Tibial nerve (tissue), 4 donors: ENCODE measurements around the gene CCDC106. TPM values are rescaled to one million over a fixed set of nuclear protein-coding genes. Genes with fewer than 3 reads are reported as not detected.

Source experiments
- DNase-seq, 2 donors: peaks; one replicate each; pipeline ENCODE4 v3.0.0-alpha.2; 2019; ENCODE audit warnings: low spot score in 2 of 2
- H3K27ac ChIP-seq, 4 donors: fragments of 200-600 bp; sonication (generic) in 3 of 4; one replicate each; pipeline ENCODE4 v1.5.1; 2017 to 2019; ENCODE audit warnings: mild to moderate bottlenecking in 1 of 4
- H3K27me3 ChIP-seq, 2 donors: fragments of 200-600 bp; sonication (generic) in 1 of 2; one replicate each; pipeline versions ENCODE4 v1.5.1 to v1.6.0; 2017 to 2019
- H3K36me3 ChIP-seq, 3 donors: fragments of 200-600 bp; sonication (generic); one replicate each; pipeline ENCODE4 v1.5.1; 2018 to 2019
- H3K4me1 ChIP-seq, 4 donors: fragments of 200-600 bp; sonication (generic) in 3 of 4; one replicate each; pipeline ENCODE4 v1.5.1; 2017 to 2019
- H3K4me3 ChIP-seq, 4 donors: fragments of 200-600 bp; sonication (generic) in 3 of 4; one replicate each; pipeline ENCODE4 v1.5.1; 2017 to 2019; ENCODE audit warnings: mild to moderate bottlenecking in 1 of 4, moderate library complexity in 1 of 4
- H3K9me3 ChIP-seq, 4 donors: fragments of 200-600 bp; sonication (generic) in 3 of 4; one replicate each; pipeline ENCODE4 v1.5.1; 2017 to 2019
- EP300 ChIP-seq, 2 donors: sonication (generic); formaldehyde crosslinking; IDR thresholded peaks; one replicate each; pipeline ENCODE4 v1.6.1; 2017; ENCODE audit warnings: antibody characterized with exemption in 2 of 2, mild to moderate bottlenecking in 1 of 2
- POLR2A ChIP-seq, 2 donors: fragments of 450-650 bp; IDR thresholded peaks; one replicate each; pipeline ENCODE4 v1.6.1; 2017; ENCODE audit warnings: antibody characterized with exemption in 2 of 2, mild to moderate bottlenecking in 2 of 2, moderate library complexity in 2 of 2
- WGBS, 2 donors: methylation state at CpG; one replicate each; pipeline ENCODE4 v1.1.5; 2018; 5-methylcytosine and 5-hydroxymethylcytosine counted together
- total RNA-seq, 4 donors: library from RNA; depleted of rRNA; stranded (reverse); fragments of >200 nt; gene quantifications; one replicate each; pipeline ENCODE4 v1.1.0, GENCODE V29; 2016
- TF ChIP-seq, protein P1 (sequence below), 5 experiments: fragments of 200-600 bp in 3 of 5; fragments of 450-650 bp in 2 of 5; sonication (generic) in 3 of 5; IDR thresholded peaks; one replicate each; pipeline ENCODE4 v1.5.1; 2016 to 2019; ENCODE audit warnings: antibody characterized with exemption in 5 of 5, mild to moderate bottlenecking in 3 of 5, moderate library complexity in 2 of 5

The CCDC106 gene
- total RNA-seq, 4 donors from 2014 or later = 14.5 to 39.6 (median 16.1) TPM

DNA sequence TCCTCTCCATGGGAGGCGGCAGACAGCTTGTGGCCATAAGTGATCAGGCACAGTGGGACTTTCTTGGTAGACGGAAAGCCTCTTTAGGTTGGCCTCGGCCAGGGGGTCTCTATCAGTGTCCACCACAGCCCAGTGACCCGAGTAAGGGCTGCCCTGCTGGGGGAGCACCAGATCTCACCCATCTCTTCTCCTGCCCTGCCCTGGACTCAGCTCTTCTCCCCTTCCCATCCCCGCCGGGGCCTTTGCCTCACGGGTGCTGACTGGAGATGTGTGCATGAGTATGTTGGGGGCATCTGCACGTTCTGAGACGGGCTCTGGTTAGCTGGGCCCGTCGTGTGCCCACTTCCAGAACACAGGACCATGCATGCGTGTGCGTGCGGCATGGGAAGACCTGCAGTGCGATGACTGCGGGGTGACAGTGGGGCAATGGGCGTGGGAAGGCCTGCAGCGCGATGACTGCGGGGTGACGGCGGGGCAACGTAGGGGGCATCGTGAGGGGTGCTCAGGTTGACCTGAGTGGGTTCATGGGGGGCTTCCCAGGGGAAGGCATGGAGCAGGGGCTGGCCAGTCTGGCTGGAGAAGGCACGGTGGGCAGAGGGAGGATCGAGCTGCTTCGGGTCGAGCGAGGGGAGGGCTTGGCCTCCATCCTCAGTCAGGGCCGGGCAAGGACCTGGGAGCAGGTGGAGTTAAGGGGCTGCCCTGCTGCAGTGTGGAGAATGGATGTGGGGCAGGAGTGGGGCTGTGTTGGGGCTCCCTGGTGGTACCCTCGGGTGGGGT is 42.9 kb downstream of the CCDC106 start:
- TF ChIP-seq POLR2A (IDR thresholded peaks at IDR 0.05) (no peak), EP300 (IDR thresholded peaks at IDR 0.05) (no peak)
- TF ChIP-seq, protein P1, sequence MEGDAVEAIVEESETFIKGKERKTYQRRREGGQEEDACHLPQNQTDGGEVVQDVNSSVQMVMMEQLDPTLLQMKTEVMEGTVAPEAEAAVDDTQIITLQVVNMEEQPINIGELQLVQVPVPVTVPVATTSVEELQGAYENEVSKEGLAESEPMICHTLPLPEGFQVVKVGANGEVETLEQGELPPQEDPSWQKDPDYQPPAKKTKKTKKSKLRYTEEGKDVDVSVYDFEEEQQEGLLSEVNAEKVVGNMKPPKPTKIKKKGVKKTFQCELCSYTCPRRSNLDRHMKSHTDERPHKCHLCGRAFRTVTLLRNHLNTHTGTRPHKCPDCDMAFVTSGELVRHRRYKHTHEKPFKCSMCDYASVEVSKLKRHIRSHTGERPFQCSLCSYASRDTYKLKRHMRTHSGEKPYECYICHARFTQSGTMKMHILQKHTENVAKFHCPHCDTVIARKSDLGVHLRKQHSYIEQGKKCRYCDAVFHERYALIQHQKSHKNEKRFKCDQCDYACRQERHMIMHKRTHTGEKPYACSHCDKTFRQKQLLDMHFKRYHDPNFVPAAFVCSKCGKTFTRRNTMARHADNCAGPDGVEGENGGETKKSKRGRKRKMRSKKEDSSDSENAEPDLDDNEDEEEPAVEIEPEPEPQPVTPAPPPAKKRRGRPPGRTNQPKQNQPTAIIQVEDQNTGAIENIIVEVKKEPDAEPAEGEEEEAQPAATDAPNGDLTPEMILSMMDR (IDR thresholded peaks at IDR 0.05) = no peak
- no peak overlapping the region for H3K4me3 ChIP-seq
- H3K9me3 ChIP-seq = no peaks in the 10 kb centered on the region
- H3K27ac ChIP-seq = no peak overlapping the region
- no peaks in the 10 kb centered on the region for H3K27me3 ChIP-seq
- DNase-seq = no peak
- WGBS, 2 donors = 92% methylated on average over 30 to 31 of the region's 31 CpGs
- peaks cover 0 to 16% (median 0%) of the 10 kb centered on the region in 4 donors for H3K4me1 ChIP-seq
- peaks cover 0 to 100% (median 41%) of the 10 kb centered on the region in 3 donors for H3K36me3 ChIP-seq

DNA sequence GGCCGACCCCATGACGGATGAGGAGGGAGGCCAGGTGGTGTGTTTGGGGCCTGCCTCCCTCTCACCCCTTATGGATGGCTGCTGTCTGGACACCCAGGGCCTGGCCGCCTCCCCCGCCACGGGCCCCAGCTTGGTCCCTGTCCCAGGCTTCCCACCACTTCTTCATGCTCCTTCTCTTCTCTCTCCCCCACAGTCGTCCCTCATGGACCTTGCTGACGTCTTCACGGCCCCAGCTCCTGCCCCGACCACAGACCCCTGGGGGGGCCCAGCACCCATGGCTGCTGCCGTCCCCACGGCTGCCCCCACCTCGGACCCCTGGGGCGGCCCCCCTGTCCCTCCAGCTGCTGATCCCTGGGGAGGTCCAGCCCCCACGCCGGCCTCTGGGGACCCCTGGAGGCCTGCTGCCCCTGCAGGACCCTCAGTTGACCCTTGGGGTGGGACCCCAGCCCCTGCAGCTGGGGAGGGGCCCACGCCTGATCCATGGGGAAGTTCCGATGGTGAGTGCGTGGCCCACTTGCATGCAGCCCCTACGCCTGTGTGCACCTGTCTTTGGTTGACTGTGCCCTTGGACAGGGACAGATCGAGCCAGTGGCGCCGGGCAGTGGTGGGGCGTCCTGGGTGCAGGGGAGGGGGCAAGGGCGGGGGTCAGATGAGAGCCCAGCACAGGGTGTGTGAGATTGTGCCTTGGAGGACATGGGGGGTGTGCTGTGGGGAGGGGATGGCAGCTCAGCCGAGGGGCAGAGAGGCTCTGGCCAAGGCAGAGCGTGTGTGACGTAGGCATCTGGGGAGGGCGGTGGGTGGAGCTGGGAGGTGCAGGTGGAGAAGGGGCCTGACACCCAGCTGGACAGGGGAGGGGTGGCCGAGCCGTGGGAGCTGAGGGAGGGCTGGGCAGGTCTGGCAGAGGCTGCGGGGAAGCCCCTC is 43.8 kb downstream of the CCDC106 start:
- no peak for DNase-seq
- peaks cover 0 to 16% (median 0%) of the 10 kb centered on the region in 4 donors for H3K4me1 ChIP-seq
- 87 to 91% methylated on average over 30 to 31 of the region's 31 CpGs for WGBS, 2 donors
- no peak overlapping the region for H3K27ac ChIP-seq
- no peaks in the 10 kb centered on the region for H3K27me3 ChIP-seq
- TF ChIP-seq, protein P1 (IDR thresholded peaks at IDR 0.05) = no peak
- no peak for TF ChIP-seq EP300 (IDR thresholded peaks at IDR 0.05)
- TF ChIP-seq POLR2A (IDR thresholded peaks at IDR 0.05) = no peak
- H3K4me3 ChIP-seq = no peak overlapping the region
- H3K36me3 ChIP-seq = peaks cover 0 to 100% (median 39%) of the 10 kb centered on the region in 3 donors
- no peaks in the 10 kb centered on the region for H3K9me3 ChIP-seq

DNA sequence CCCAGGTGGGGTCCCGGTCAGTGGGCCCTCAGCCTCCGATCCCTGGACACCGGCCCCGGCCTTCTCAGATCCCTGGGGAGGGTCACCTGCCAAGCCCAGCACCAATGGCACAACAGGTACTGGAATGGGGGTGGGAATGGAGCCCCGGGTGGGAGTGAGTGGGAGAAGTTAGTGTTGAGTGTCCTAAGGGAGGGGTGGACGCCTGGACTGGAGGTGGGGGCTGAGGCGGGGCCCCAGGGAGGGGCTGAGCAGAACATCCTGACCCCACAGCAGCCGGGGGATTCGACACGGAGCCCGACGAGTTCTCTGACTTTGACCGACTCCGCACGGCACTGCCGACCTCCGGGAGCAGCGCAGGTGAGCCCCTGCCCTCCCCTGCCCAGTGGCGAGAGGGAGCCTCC is 44.7 kb downstream of the CCDC106 start:
- Histone ChIP-seq H3K36me3 (peaks cover 0 to 100% (median 39%) of the 10 kb centered on the region in 3 donors), H3K4me1 (peaks cover 0 to 10% (median 0%) of the 10 kb centered on the region in 4 donors), H3K27me3 (no peaks in the 10 kb centered on the region), H3K27ac (no peak overlapping the region), H3K4me3 (no peak overlapping the region), H3K9me3 (no peaks in the 10 kb centered on the region)
- DNase-seq = no peak
- TF ChIP-seq, protein P1 (IDR thresholded peaks at IDR 0.05) = no peak
- no peak for TF ChIP-seq POLR2A (IDR thresholded peaks at IDR 0.05)
- TF ChIP-seq EP300 (IDR thresholded peaks at IDR 0.05) = no peak
- whole genome bisulfite sequencing, 2 donors = 87 to 91% methylated on average over 18 to 19 of the region's 19 CpGs

DNA sequence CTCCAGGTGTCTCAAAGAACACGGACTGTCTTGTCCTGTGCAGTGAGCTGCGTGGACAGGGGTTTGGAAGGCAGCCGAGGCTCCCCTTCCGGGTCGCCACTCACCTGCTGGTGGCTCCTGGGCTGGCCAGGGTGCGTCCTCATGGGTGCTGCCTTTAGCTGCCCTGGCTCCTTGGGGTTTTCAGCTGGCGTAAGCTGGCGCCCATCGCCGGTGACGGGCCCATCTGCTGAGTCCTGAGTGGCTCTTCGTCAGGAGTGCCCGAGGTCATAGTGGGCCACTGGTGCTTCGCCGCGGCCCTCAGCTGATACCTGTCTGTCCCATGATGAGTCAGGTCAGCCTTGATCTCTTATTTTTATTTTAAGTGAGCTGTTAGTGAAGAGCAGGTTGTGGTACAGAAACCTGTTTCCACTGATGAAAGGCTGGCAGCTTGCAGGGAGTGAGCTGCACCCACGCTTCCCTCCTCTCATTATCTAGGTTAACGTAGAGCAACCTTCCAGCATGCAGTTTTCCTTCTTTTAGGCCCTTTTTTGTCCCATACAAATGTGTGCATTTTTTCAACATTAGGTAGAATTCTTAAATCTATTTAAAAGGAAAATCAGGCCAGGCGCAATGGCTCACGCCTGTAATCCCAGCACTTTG is 45.4 kb downstream of the CCDC106 start:
- 92 to 95% methylated on average over 10 to 20 of the region's 20 CpGs for WGBS, 2 donors
- no peak for DNase-seq
- Histone ChIP-seq H3K4me3 (no peak overlapping the region), H3K4me1 (peaks cover 0 to 2% (median 0%) of the 10 kb centered on the region in 4 donors), H3K27ac (no peak overlapping the region), H3K36me3 (peaks cover 0 to 100% (median 39%) of the 10 kb centered on the region in 3 donors), H3K9me3 (no peaks in the 10 kb centered on the region), H3K27me3 (no peaks in the 10 kb centered on the region)
- no peak for TF ChIP-seq EP300 (IDR thresholded peaks at IDR 0.05)
- TF ChIP-seq POLR2A (IDR thresholded peaks at IDR 0.05) = no peak
- TF ChIP-seq, protein P1 (IDR thresholded peaks at IDR 0.05) = no peak
